HG02763 (cell line): ENCODE data around the gene INKA1.
"Not testable (repeated sequence)": the region's sequence is repeated elsewhere in the genome, so short reads cannot be mapped to it uniquely, and the experiment has no call there.

Experiments
- ATAC-seq: cut with Tn5 transposase; IDR thresholded peaks from one replicate; pipeline ENCODE4 v1.9.1; 2021; ENCODE audit warnings: mild to moderate bottlenecking, moderate library complexity; ENCODE audit not compliant: unreplicated experiment

INKA1 gene

GRCh38 chr3:49806850-49807249, 3.8 kb downstream of the INKA1 start:
- no peak for ATAC-seq

DNA sequence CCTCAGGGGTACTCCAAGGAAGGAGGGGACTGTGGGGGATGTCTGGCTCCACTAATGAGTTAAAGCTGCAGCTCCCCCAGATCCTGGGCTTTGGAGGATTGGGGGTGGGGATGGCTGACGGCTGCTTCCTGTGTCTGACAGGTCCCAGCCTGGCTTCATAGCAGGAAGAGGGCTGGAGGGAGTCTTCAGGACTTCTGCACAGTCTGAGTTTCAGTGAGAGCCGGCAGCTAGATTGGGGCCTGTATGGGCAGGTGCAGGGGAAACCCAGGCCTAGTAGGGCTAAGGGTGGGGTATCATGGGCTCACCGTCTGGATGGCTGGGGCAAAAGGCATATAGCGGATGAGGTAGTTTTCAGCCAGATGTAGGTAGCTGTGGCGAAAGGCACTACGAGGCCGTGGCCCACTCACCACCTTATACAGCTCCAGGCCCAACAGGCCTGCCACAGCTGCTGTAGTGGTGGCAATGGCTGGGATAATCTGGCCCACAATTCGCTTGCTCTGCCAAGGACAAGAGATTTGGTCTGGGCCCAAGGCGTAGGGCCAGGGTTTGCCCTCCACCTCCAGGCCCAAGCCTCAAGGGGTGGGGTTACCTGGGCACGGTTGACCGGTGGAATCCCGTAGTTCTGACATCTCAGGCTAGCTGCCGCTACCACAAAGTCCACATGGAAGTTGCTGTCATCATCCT, 4.5 kb downstream of the INKA1 start:
- ATAC-seq = no peak

GRCh38 chr3:49812916-49813496, 9.9 kb downstream of the INKA1 start:
- no peak for ATAC-seq

- no peak for ATAC-seq
Measured at GRCh38 chr3:49813497-49814174, 10.6 kb downstream of the INKA1 start, which contains the start of gene UBA7. TSS of gene UBA7 (minus strand) at chr3:49813953. CDS start at chr3:49813787, 166 bp downstream.

DNA sequence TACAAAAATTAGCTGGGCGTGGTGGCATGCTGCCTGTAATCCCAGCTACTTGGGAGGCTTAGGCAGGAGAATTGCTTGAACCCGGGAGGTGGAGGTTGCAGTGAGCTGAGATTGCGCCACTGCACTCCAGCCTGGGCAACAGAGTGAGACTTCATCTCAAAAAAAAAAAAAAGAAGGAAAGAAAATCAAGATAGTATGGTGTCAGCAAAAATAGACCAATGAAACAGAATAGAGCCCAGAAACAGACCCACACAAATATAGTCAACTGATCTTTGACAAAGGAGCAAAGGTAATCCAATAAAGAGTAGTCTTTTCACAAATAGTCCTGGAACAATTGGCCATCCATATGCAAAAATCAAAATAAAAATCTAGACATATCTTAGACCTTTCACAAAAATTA, 20.1 kb downstream of the INKA1 start:
- ATAC-seq = not testable (repeated sequence)

DNA sequence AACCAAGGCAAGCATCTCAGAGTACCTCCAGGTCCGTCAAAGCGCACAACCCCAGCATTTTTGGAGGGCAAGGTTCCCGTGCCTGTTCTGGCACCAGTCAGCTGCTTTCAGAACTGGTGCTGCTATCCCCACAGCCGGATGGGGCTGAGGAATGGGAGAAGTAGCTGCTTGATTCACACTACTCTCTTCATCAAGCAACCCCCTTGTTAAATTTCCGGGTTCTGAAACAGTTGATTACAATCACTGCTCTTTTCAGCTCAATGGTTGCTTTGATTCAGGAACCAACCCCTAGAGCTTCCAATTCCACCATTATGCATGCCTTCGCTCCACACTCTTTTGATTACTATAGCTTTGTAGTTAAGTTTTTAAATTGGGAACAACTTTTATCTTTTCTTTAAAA, 23.0 kb downstream of the INKA1 start:
- ATAC-seq = no peak

- no peak for ATAC-seq
Measured at GRCh38 chr3:49831341-49831740, 28.3 kb downstream of the INKA1 start.

GRCh38 chr3:49839193-49839809, 36.2 kb downstream of the INKA1 start:
- ATAC-seq = no peak

- ATAC-seq = no peak
Measured at GRCh38 chr3:49840388-49840787, 37.3 kb downstream of the INKA1 start.

GRCh38 chr3:49841126-49841696, 38.1 kb downstream of the INKA1 start:
- ATAC-seq = no peak

DNA sequence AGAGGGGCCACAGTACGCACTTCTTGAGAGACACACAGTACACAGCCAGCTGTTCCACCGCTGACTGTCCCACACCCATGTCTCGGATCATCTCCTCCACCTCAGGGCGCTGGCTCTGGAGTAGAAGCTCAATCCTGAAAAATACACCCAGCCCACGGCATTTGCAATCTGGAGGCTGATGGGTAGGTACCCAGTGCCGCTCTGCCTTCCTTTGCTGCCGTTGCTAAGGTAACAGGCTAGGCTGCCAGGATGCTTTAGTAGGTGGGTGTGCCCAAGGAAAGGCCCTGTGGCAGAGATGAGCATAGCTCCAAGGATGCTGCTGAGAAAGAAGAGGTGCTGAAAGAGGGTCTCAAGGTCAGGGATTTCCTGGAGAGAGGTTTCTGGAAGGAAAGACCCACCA, 38.7 kb downstream of the INKA1 start:
- ATAC-seq = no peak

DNA sequence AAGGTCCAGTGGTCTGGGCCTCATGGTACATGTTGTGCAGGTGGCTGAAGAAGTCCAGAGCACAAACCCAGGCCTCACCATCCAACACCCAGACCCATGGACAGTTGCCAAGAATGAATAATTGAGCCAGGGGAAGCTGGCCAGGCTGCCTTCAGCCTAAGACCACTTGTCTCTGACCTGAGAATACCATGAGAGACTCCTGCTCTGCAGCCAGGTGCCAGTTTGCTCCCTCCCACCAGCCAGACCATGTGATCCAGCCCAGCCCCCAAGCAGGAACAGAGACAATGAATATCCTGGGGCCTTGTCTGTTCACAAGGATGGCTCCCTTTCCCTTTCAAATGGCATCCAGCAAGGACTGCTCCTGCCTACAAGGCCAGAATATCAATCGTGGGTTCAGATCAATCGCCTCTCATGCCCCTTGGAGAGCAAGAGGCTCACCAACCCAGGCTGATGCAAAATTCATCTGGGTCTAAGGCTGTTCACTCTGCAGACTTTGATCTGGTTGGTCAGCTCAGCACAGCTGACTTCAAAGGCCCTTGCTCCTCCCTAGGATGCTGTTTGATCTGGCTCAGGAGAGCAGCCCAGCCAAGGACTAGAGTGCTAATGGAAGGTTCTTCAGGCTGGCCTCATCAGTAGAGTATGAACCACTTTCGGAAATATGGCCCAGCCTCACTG, 39.9 kb downstream of the INKA1 start:
- no peak for ATAC-seq

- ATAC-seq = no peak
Measured at GRCh38 chr3:49844464-49845183, 41.6 kb downstream of the INKA1 start.

DNA sequence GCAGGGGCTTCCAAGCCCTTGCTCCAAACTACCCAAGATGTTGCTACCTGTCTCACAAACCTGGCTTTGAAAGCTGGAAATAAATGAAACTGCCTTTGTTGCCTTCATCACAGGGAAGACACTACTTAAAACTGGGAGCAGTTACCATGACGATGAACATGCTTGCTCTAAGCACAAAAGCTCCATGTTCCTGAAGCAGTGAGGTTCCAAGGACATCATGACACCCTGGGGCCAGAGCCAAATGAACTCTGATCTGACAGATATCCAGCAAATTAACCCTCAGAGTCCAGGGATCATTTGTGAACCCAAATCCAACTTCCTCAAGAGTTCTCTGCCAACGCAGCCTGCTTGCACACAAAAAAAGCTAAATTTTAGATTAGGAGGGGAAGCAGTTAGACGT, 42.6 kb downstream of the INKA1 start:
- no peak for ATAC-seq
